Neural crest cell (in vitro differentiated cells): ENCODE measurements around the gene PFKFB2. TPM values are rescaled to one million over a fixed set of nuclear protein-coding genes. Genes with fewer than 3 reads are reported as not detected.

Source experiments
- DNase-seq: peaks from one replicate; pipeline ENCODE4 v3.0.0; 2021; ENCODE audit warnings: low read depth, mixed read lengths, low spot score
- H3K27ac Mint-ChIP-seq: one replicate; pipeline ENCODE4 v1.8.0; 2021; ENCODE audit warnings: mild to moderate bottlenecking, mixed read lengths; ENCODE audit not compliant: unreplicated experiment
- H3K27me3 Mint-ChIP-seq: 2 replicates; pipeline ENCODE4 v1.8.0; 2021; ENCODE audit warnings: low read depth, mild to moderate bottlenecking, mixed read lengths
- H3K36me3 Mint-ChIP-seq: 2 replicates; pipeline ENCODE4 v1.8.0; 2021; ENCODE audit warnings: low read depth, mild to moderate bottlenecking, mixed read lengths
- H3K4me1 Mint-ChIP-seq: 2 replicates; pipeline ENCODE4 v1.8.0; 2021; ENCODE audit warnings: mixed read lengths
- H3K4me3 Mint-ChIP-seq: one replicate; pipeline ENCODE4 v1.8.0; 2021; ENCODE audit warnings: mild to moderate bottlenecking, mixed read lengths
- H3K9me3 Mint-ChIP-seq: 2 replicates; pipeline ENCODE4 v1.8.0; 2021; ENCODE audit warnings: mixed read lengths
- total RNA-seq: library from RNA; stranded (reverse); gene quantifications from 2 replicates; pipeline ENCODE4 v1.2.1, GENCODE V29; 2021
- TF ChIP-seq, protein P1 (sequence below): fragments of 200-600 bp; sonication (generic); conservative IDR thresholded peaks from 2 replicates; pipeline ENCODE4 v1.5.0; 2021; ENCODE audit warnings: antibody characterized with exemption, mild to moderate bottlenecking

PFKFB2 gene
- total RNA-seq, 1 donor from 2014 or later = 8.6 TPM

DNA sequence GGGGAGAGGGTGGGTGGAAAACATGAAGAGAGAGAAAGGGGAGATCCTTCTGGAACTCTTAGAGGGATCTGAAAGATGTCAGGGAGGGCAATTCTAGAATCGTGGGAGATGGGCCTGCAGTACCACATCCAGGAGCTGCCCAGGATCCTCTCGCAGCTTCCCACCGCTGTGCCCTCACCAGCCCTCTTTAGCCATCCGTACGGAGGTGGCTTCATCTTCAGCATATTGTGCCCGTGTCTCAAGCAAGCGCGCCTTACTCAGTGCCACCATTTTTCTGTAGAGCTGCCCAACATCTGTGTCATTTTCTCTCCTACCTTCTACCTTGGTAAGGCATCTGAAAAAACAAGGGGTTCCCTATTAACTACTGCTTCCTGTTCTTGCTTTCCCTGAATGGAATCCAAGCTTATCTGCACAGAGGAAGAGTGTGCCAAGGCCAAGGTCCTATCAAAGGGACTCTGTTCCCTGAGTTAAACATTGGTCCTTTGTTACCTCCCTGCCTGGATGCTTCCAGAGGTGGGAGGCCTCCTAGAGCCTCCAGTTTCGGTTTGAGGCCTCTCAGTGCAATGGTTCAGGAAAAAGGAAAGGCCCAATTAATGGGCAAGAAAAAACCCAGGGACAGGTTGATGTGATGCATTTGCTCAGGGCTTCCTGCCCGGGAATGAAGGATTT lies 43.8 kb upstream of the PFKFB2 start:
- TF ChIP-seq, protein P1, sequence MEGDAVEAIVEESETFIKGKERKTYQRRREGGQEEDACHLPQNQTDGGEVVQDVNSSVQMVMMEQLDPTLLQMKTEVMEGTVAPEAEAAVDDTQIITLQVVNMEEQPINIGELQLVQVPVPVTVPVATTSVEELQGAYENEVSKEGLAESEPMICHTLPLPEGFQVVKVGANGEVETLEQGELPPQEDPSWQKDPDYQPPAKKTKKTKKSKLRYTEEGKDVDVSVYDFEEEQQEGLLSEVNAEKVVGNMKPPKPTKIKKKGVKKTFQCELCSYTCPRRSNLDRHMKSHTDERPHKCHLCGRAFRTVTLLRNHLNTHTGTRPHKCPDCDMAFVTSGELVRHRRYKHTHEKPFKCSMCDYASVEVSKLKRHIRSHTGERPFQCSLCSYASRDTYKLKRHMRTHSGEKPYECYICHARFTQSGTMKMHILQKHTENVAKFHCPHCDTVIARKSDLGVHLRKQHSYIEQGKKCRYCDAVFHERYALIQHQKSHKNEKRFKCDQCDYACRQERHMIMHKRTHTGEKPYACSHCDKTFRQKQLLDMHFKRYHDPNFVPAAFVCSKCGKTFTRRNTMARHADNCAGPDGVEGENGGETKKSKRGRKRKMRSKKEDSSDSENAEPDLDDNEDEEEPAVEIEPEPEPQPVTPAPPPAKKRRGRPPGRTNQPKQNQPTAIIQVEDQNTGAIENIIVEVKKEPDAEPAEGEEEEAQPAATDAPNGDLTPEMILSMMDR = no peak
- Mint-ChIP-seq H3K36me3 (no peaks in the 10 kb centered on the region), H3K4me1 (peaks cover 18% of the 10 kb centered on the region)

DNA sequence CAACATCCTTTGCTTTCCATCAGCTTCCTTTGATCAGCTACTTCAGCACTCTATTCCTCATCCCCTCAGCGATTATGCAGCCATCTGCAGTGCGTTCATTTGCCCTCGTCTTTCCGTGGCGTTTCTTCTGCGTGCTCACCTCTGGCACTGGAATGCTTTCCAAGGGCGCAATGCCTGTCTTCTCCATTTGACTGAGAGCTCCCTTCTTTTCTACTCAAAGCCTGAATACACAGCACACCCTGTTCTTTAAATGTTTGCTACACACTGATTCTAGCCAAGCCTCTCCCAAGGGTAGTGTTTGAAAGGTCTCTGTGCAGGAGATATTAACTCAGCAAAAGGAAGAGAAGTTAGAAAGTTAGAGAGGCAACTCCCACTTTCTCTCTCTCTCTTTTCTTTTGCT lies 43.1 kb upstream of the PFKFB2 start:
- TF ChIP-seq, protein P1 = no peak
- Mint-ChIP-seq H3K9me3 (peaks cover 3% of the 10 kb centered on the region), H3K36me3 (no peaks in the 10 kb centered on the region), H3K4me1 (peaks cover 18% of the 10 kb centered on the region), H3K4me3 (no peak overlapping the region), H3K27me3 (peaks cover 2% of the 10 kb centered on the region), H3K27ac (no peak overlapping the region)
- no peak for DNase-seq

More for the DNA sequence above, 43.8 kb upstream of the PFKFB2 start:
- H3K27ac Mint-ChIP-seq = no peak overlapping the region
- peaks cover 2% of the 10 kb centered on the region for H3K27me3 Mint-ChIP-seq
- H3K9me3 Mint-ChIP-seq = peaks cover 3% of the 10 kb centered on the region
- no peak for DNase-seq
- no peak overlapping the region for H3K4me3 Mint-ChIP-seq

DNA sequence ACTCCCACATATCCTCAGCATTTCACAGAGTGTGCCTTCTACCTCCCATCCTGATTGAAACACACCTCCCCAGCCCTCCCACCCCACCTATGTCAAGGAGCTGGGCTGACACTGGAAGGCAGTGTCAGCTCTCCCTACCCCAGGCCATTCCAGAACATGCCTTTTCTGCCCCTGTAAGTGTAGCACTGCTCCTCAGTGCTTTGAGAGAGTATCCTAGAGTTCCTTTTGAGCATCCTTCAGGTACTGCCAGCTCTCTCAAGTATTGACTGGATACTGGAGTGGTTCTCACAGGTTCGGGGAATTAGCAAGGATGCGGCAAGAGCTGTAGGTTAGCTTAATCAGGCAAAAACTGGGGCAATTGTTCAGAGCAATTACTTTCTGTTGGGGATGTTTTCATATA lies 42.3 kb upstream of the PFKFB2 start:
- Mint-ChIP-seq H3K4me3 (no peak overlapping the region), H3K36me3 (no peaks in the 10 kb centered on the region), H3K27me3 (peaks cover 2% of the 10 kb centered on the region), H3K9me3 (peaks cover 3% of the 10 kb centered on the region), H3K27ac (no peak overlapping the region), H3K4me1 (peaks cover 18% of the 10 kb centered on the region)
- no peak for DNase-seq
- TF ChIP-seq, protein P1 = no peak

DNA sequence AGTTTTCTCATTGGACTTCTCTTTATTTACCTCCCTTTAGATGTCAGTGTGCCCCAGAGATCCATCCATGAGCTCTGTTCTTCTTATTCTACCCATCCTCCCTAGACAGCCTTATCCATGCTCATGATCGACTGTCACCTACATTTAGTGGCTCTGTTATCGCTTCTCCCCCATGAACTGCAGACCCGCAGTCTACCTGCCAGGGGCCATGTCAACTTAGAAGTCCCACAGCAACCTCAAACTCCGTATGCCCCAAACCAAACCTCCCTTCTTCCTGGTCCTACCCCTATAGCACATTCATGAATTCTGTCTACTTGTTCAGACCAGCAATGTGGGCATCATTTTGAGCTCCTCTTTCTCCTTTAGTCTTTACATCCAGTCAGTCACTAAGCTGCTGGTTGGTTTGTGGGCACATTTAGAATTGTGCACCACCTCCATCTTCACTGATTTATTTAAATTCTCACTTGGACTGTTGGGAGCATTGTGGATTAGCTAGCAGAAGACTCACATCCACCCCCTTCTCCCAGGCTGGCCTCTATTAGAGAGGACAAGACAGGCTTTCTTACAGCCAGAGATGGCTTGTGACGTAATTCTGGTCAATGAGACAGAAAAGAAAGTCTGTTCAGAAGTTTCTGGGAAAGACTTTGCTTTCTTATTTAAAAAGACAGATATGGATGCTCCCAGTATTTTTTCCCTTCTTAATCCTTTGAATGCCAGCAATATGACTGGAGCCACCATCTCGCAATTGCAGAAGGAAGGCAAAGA lies 39.6 kb upstream of the PFKFB2 start:
- Mint-ChIP-seq H3K36me3 (no peaks in the 10 kb centered on the region), H3K4me3 (no peak overlapping the region), H3K9me3 (no peaks in the 10 kb centered on the region), H3K4me1 (peaks cover 8% of the 10 kb centered on the region), H3K27me3 (peaks cover 2% of the 10 kb centered on the region), H3K27ac (no peak overlapping the region)
- TF ChIP-seq, protein P1 = no peak
- no peak for DNase-seq

DNA sequence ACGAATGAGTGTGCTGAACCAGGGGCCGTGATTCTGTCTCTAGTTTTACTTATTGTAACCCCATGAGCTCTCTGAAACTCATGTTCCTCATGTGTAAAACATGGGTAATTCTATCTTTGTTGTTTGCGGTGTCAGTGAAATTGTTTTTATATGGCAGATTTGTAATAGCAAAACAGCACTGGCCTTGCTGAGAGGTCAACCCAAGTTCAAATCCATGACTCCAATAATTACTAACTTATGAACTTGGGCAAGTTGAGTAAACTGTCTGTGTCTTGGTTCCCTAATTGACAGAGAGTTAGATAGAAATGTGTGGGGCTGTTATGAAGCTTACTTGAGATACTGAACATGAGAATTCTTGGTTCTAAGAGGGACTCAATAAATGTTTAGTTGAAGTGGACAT lies 38.3 kb upstream of the PFKFB2 start:
- Mint-ChIP-seq H3K36me3 (no peaks in the 10 kb centered on the region), H3K4me3 (no peak overlapping the region), H3K27me3 (peaks cover 2% of the 10 kb centered on the region), H3K27ac (no peak overlapping the region), H3K9me3 (no peaks in the 10 kb centered on the region), H3K4me1 (peaks cover 3% of the 10 kb centered on the region)
- DNase-seq = no peak
- TF ChIP-seq, protein P1 = no peak
